Measurements from ENCODE around the gene DCLK1.

DNA sequence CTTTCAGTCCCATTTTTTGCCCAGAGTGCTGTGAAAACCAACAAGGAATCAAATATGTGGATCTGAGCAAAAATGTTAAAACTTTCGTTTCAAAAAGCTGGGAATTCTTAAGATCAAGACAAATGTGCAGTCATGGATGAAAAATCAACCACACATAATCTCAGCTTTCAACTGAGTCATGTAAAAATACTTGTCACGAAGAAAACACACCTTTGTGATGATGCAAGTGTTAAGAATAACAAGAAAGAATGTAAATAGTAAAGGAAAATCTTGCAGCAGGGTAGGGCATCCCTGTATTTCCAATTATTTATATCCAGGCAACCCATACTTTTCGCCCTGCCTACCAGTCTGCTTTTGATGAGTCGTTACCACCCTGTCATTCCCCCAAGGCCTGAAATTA is 27.4 kb upstream of the DCLK1 start:
- TF ChIP-seq POLR2A (IDR thresholded peaks at IDR 0.05) (no peak), EP300 (IDR thresholded peaks at IDR 0.05) (no peak)
- TF ChIP-seq, protein P1, sequence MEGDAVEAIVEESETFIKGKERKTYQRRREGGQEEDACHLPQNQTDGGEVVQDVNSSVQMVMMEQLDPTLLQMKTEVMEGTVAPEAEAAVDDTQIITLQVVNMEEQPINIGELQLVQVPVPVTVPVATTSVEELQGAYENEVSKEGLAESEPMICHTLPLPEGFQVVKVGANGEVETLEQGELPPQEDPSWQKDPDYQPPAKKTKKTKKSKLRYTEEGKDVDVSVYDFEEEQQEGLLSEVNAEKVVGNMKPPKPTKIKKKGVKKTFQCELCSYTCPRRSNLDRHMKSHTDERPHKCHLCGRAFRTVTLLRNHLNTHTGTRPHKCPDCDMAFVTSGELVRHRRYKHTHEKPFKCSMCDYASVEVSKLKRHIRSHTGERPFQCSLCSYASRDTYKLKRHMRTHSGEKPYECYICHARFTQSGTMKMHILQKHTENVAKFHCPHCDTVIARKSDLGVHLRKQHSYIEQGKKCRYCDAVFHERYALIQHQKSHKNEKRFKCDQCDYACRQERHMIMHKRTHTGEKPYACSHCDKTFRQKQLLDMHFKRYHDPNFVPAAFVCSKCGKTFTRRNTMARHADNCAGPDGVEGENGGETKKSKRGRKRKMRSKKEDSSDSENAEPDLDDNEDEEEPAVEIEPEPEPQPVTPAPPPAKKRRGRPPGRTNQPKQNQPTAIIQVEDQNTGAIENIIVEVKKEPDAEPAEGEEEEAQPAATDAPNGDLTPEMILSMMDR (IDR thresholded peaks at IDR 0.05), result no peak
